Measurements from ENCODE around the gene C11orf24.

Gene C11orf24

GRCh38 chr11:68273026-68273738 lies 1.4 kb upstream of the C11orf24 start:
- TF ChIP-seq SPI1 (IDR thresholded peaks at IDR 0.05; ENCODE audit: borderline replicate concordance, low read depth): no peak
- TF ChIP-seq, protein P1, sequence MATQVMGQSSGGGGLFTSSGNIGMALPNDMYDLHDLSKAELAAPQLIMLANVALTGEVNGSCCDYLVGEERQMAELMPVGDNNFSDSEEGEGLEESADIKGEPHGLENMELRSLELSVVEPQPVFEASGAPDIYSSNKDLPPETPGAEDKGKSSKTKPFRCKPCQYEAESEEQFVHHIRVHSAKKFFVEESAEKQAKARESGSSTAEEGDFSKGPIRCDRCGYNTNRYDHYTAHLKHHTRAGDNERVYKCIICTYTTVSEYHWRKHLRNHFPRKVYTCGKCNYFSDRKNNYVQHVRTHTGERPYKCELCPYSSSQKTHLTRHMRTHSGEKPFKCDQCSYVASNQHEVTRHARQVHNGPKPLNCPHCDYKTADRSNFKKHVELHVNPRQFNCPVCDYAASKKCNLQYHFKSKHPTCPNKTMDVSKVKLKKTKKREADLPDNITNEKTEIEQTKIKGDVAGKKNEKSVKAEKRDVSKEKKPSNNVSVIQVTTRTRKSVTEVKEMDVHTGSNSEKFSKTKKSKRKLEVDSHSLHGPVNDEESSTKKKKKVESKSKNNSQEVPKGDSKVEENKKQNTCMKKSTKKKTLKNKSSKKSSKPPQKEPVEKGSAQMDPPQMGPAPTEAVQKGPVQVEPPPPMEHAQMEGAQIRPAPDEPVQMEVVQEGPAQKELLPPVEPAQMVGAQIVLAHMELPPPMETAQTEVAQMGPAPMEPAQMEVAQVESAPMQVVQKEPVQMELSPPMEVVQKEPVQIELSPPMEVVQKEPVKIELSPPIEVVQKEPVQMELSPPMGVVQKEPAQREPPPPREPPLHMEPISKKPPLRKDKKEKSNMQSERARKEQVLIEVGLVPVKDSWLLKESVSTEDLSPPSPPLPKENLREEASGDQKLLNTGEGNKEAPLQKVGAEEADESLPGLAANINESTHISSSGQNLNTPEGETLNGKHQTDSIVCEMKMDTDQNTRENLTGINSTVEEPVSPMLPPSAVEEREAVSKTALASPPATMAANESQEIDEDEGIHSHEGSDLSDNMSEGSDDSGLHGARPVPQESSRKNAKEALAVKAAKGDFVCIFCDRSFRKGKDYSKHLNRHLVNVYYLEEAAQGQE (IDR thresholded peaks at IDR 0.05; ENCODE audit: insufficient replicate concordance, low read depth): no peak
- no peak for TF ChIP-seq CTCF (IDR thresholded peaks at IDR 0.05; ENCODE audit: insufficient read depth, low read length)
- TF ChIP-seq GABPA (IDR thresholded peaks at IDR 0.05; ENCODE audit: low read depth): no peak
- TF ChIP-seq POLR2AphosphoS5 (IDR thresholded peaks at IDR 0.05; ENCODE audit: low read depth): no peak
- no peak for DNase-seq (ENCODE audit: low read depth in 1 of 2, low spot score in 1 of 2)
- Histone ChIP-seq H3K4me3 (replicated peaks; ENCODE audit: insufficient read depth, low read length) (no peak overlapping the region), H3K27me3 (ENCODE audit: insufficient read depth, poor library complexity, severe bottlenecking) (no peaks in the 10 kb centered on the region), H3K27ac (replicated peaks) (0 out of 2 replicates have a peak overlapping the region, but pooled peaks have one; percentile 87)

DNA sequence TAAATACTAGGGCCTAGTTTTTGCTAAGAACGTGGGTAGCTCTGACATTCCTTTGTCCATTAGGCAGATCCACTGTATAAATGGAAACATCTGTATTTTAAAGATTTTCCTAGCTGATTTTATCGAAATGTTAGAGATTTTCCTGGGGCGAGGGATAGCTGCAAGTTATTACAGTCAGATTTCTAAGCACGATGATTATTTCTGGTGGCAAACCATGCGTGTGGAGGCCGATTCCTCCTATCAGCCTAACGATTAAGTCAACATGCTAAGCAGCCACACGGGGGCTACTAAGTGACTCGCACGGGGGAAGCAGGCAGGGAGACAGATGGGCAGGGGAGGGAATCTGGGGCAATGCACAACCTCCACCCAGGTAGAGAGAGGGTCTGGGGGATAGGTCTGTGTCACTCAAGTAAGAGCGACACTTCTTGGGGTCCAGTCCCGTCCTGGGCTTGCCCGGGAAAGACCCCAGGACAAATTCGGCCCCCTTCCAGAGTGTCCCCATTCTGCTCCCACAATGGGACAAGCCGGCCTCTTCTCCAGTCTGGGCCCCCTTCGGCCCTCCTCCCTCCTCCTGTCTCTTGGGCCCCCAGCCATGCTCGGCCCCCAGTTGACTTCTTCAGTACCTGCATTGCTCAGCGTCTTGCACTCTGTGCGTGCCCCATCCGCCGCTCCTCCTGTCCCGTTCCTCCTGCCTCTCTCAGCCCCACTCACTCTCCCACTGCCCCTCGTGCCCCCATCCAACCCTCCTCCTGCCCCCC lies 571 bp downstream of the C11orf24 start:
- Histone ChIP-seq H3K27ac (replicated peaks) (peak overlapping the region; percentile 87), H3K27me3 (ENCODE audit: insufficient read depth, poor library complexity, severe bottlenecking) (no peaks in the 10 kb centered on the region), H3K4me3 (replicated peaks; ENCODE audit: insufficient read depth, low read length) (peak overlapping the region; percentile 88)
- DNase-seq (ENCODE audit: low read depth in 1 of 2, low spot score in 1 of 2): peak; percentile 36 to 81
- peak; percentile 22 for TF ChIP-seq CTCF (IDR thresholded peaks at IDR 0.05; ENCODE audit: insufficient read depth, low read length)
- TF ChIP-seq POLR2AphosphoS5 (IDR thresholded peaks at IDR 0.05; ENCODE audit: low read depth): no peak

DNA sequence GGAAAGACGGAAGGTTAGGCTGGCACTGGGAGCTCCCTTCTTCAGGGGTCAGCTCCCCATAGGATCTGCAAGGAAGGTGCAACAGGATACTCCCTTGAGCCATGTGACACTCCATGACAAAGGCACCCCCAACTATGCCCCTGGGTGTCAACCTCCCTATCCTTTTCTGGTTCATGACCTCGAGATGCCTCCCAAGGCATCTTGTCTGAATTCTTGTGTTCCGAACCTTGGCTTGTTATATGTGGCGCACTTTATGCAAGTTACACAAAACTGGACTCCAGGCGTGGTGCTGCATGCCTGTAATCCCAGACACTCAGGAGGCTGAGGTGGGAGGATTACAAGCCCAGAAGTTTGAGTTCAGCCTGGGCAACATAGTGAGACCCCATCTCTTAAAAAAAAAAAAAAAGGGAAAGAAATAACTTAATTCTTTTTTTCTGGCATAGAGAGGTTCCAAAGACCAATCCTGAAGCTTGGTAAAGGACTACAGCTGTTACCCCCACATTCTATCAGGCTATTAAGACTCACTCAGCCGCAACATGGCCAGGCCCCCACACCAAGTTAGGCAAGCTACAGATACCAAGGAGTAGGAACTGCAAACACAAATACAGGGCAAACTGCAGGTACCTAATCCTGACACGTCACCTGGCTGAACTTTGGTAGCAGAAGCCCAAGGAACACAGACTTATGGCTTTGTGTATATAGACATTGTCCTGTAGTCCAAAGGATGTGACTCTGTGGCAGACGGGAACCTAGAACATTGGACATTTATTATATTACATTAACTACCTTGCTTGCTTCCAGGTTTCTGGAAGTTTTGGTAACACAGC lies 1.4 kb downstream of the C11orf24 start:
- no peaks in the 10 kb centered on the region for H3K27me3 ChIP-seq (ENCODE audit: insufficient read depth, poor library complexity, severe bottlenecking)
- H3K4me3 ChIP-seq (replicated peaks; ENCODE audit: insufficient read depth, low read length): peak overlapping the region; percentile 88
- peak overlapping the region; percentile 87 for H3K27ac ChIP-seq (replicated peaks)
- no peak for TF ChIP-seq POLR2AphosphoS5 (IDR thresholded peaks at IDR 0.05; ENCODE audit: low read depth)
- no peak for TF ChIP-seq CTCF (IDR thresholded peaks at IDR 0.05; ENCODE audit: insufficient read depth, low read length)
- no peak for TF ChIP-seq SPI1 (IDR thresholded peaks at IDR 0.05; ENCODE audit: borderline replicate concordance, low read depth)
- no peak for TF ChIP-seq GABPA (IDR thresholded peaks at IDR 0.05; ENCODE audit: low read depth)
- TF ChIP-seq, protein P1 (IDR thresholded peaks at IDR 0.05; ENCODE audit: insufficient replicate concordance, low read depth): no peak
- no peak for DNase-seq (ENCODE audit: low read depth in 1 of 2, low spot score in 1 of 2)

Measured in HL-60 (cell line).